ENCODE results near the gene MYO1C.
"Not testable (repeated sequence)": the region's sequence is repeated elsewhere in the genome, so short reads cannot be mapped to it uniquely, and the experiment has no call there.

MYO1C gene

GRCh38 chr17:1515640-1516387 lies 23.3 kb upstream of the MYO1C start:
- DNase-seq = peak; percentile 43
- H3K9me3 Mint-ChIP-seq = no peaks in the 10 kb centered on the region
- H3K4me3 Mint-ChIP-seq = peak overlapping the region; percentile 87
- H3K27ac Mint-ChIP-seq = peak overlapping the region; percentile 91
- no peaks in the 10 kb centered on the region for H3K27me3 Mint-ChIP-seq
- H3K36me3 Mint-ChIP-seq (ENCODE audit: low read depth) = peaks cover 72% of the 10 kb centered on the region
- peaks cover 31% of the 10 kb centered on the region for H3K4me1 Mint-ChIP-seq (ENCODE audit: low read depth)

GRCh38 chr17:1512351-1512750 lies 19.9 kb upstream of the MYO1C start:
- Mint-ChIP-seq H3K36me3 (ENCODE audit: low read depth) (peaks cover 65% of the 10 kb centered on the region), H3K27me3 (no peaks in the 10 kb centered on the region), H3K27ac (no peak overlapping the region), H3K9me3 (no peaks in the 10 kb centered on the region), H3K4me3 (no peak overlapping the region), H3K4me1 (ENCODE audit: low read depth) (peaks cover 26% of the 10 kb centered on the region)
- DNase-seq = no peak

GRCh38 chr17:1511756-1512321 lies 19.4 kb upstream of the MYO1C start:
- no peaks in the 10 kb centered on the region for H3K9me3 Mint-ChIP-seq
- H3K4me3 Mint-ChIP-seq = no peak overlapping the region
- peaks cover 26% of the 10 kb centered on the region for H3K4me1 Mint-ChIP-seq (ENCODE audit: low read depth)
- H3K36me3 Mint-ChIP-seq (ENCODE audit: low read depth) = peaks cover 66% of the 10 kb centered on the region
- no peaks in the 10 kb centered on the region for H3K27me3 Mint-ChIP-seq
- no peak overlapping the region for H3K27ac Mint-ChIP-seq
- DNase-seq = no peak

- Mint-ChIP-seq H3K36me3 (ENCODE audit: low read depth) (peaks cover 70% of the 10 kb centered on the region), H3K27me3 (no peaks in the 10 kb centered on the region), H3K4me1 (ENCODE audit: low read depth) (peaks cover 26% of the 10 kb centered on the region), H3K27ac (no peak overlapping the region), H3K9me3 (no peaks in the 10 kb centered on the region), H3K4me3 (no peak overlapping the region)
- DNase-seq = no peak
These were observed 18.8 kb upstream of the MYO1C start for GRCh38 chr17:1511290-1511689.

GRCh38 chr17:1509290-1509881 lies 16.9 kb upstream of the MYO1C start:
- no peak overlapping the region for H3K27ac Mint-ChIP-seq
- no peaks in the 10 kb centered on the region for H3K9me3 Mint-ChIP-seq
- H3K36me3 Mint-ChIP-seq (ENCODE audit: low read depth) = peaks cover 69% of the 10 kb centered on the region
- no peak for DNase-seq
- H3K27me3 Mint-ChIP-seq = no peaks in the 10 kb centered on the region
- H3K4me3 Mint-ChIP-seq = no peak overlapping the region
- H3K4me1 Mint-ChIP-seq (ENCODE audit: low read depth) = peaks cover 9% of the 10 kb centered on the region

- not testable (repeated sequence) for H3K4me1 Mint-ChIP-seq (ENCODE audit: low read depth); H3K4me3 Mint-ChIP-seq; H3K27ac Mint-ChIP-seq; H3K27me3 Mint-ChIP-seq; H3K9me3 Mint-ChIP-seq; DNase-seq
- peaks cover 70% of the 10 kb centered on the region for H3K36me3 Mint-ChIP-seq (ENCODE audit: low read depth)
These were observed 16.2 kb upstream of the MYO1C start for GRCh38 chr17:1508709-1509108.

GRCh38 chr17:1506649-1507267 lies 14.3 kb upstream of the MYO1C start:
- Mint-ChIP-seq H3K4me1 (ENCODE audit: low read depth) (peaks cover 5% of the 10 kb centered on the region), H3K4me3 (no peak overlapping the region), H3K36me3 (ENCODE audit: low read depth) (peaks cover 54% of the 10 kb centered on the region), H3K27ac (no peak overlapping the region), H3K9me3 (no peaks in the 10 kb centered on the region), H3K27me3 (no peaks in the 10 kb centered on the region)
- DNase-seq = no peak

GRCh38 chr17:1505586-1505985 lies 13.1 kb upstream of the MYO1C start:
- DNase-seq = no peak
- H3K4me3 Mint-ChIP-seq = no peak overlapping the region
- peaks cover 48% of the 10 kb centered on the region for H3K36me3 Mint-ChIP-seq (ENCODE audit: low read depth)
- H3K4me1 Mint-ChIP-seq (ENCODE audit: low read depth) = peaks cover 5% of the 10 kb centered on the region
- no peaks in the 10 kb centered on the region for H3K9me3 Mint-ChIP-seq
- no peak overlapping the region for H3K27ac Mint-ChIP-seq
- no peaks in the 10 kb centered on the region for H3K27me3 Mint-ChIP-seq

GRCh38 chr17:1504866-1505265 lies 12.4 kb upstream of the MYO1C start:
- no peak overlapping the region for H3K27ac Mint-ChIP-seq
- no peaks in the 10 kb centered on the region for H3K27me3 Mint-ChIP-seq
- no peaks in the 10 kb centered on the region for H3K9me3 Mint-ChIP-seq
- H3K36me3 Mint-ChIP-seq (ENCODE audit: low read depth) = peaks cover 44% of the 10 kb centered on the region
- no peak for DNase-seq
- H3K4me1 Mint-ChIP-seq (ENCODE audit: low read depth) = peaks cover 4% of the 10 kb centered on the region
- H3K4me3 Mint-ChIP-seq = no peak overlapping the region

- peak overlapping the region; percentile 1 for H3K27ac Mint-ChIP-seq
- H3K36me3 Mint-ChIP-seq (ENCODE audit: low read depth) = peaks cover 35% of the 10 kb centered on the region
- H3K27me3 Mint-ChIP-seq = no peaks in the 10 kb centered on the region
- no peak for DNase-seq
- H3K4me1 Mint-ChIP-seq (ENCODE audit: low read depth) = no peaks in the 10 kb centered on the region
- no peaks in the 10 kb centered on the region for H3K9me3 Mint-ChIP-seq
- H3K4me3 Mint-ChIP-seq = no peak overlapping the region
These were observed 11.2 kb upstream of the MYO1C start for GRCh38 chr17:1503699-1504098.

- no peaks in the 10 kb centered on the region for H3K9me3 Mint-ChIP-seq
- no peak for DNase-seq
- no peaks in the 10 kb centered on the region for H3K4me1 Mint-ChIP-seq (ENCODE audit: low read depth)
- no peak overlapping the region for H3K27ac Mint-ChIP-seq
- no peaks in the 10 kb centered on the region for H3K27me3 Mint-ChIP-seq
- H3K36me3 Mint-ChIP-seq (ENCODE audit: low read depth) = peaks cover 28% of the 10 kb centered on the region
- H3K4me3 Mint-ChIP-seq = no peak overlapping the region
These were observed 6.4 kb upstream of the MYO1C start for GRCh38 chr17:1498869-1499268.

GRCh38 chr17:1498233-1498632 lies 5.7 kb upstream of the MYO1C start:
- H3K27ac Mint-ChIP-seq = no peak overlapping the region
- DNase-seq = no peak
- no peak overlapping the region for H3K4me3 Mint-ChIP-seq
- no peaks in the 10 kb centered on the region for H3K4me1 Mint-ChIP-seq (ENCODE audit: low read depth)
- no peaks in the 10 kb centered on the region for H3K27me3 Mint-ChIP-seq
- H3K9me3 Mint-ChIP-seq = no peaks in the 10 kb centered on the region
- peaks cover 25% of the 10 kb centered on the region for H3K36me3 Mint-ChIP-seq (ENCODE audit: low read depth)

- DNase-seq = no peak
- Mint-ChIP-seq H3K9me3 (no peaks in the 10 kb centered on the region), H3K27ac (no peak overlapping the region), H3K36me3 (ENCODE audit: low read depth) (peaks cover 25% of the 10 kb centered on the region), H3K4me1 (ENCODE audit: low read depth) (no peaks in the 10 kb centered on the region), H3K27me3 (no peaks in the 10 kb centered on the region), H3K4me3 (no peak overlapping the region)
These were observed 5.3 kb upstream of the MYO1C start for GRCh38 chr17:1497831-1498230.

GRCh38 chr17:1496869-1497268 lies 4.4 kb upstream of the MYO1C start:
- H3K27me3 Mint-ChIP-seq = peaks cover 4% of the 10 kb centered on the region
- no peak overlapping the region for H3K4me3 Mint-ChIP-seq
- H3K9me3 Mint-ChIP-seq = no peaks in the 10 kb centered on the region
- H3K27ac Mint-ChIP-seq = no peak overlapping the region
- H3K36me3 Mint-ChIP-seq (ENCODE audit: low read depth) = peaks cover 25% of the 10 kb centered on the region
- peaks cover 7% of the 10 kb centered on the region for H3K4me1 Mint-ChIP-seq (ENCODE audit: low read depth)
- DNase-seq = no peak

Data from activated T-cell treated with anti-CD3 and anti-CD28 coated beads, Interleukin-2, amount 50 U/mL, for 24 hours (primary cell).